GM12873 (cell line): ENCODE results near the gene PIK3R1.

Experiments used
- CTCF ChIP-seq: IDR thresholded peaks from 2 replicates; pipeline ENCODE4 v1.5.1; 2012; ENCODE audit warnings: low read depth, mild to moderate bottlenecking, moderate library complexity, low read length, control low read depth; ENCODE audit not compliant: insufficient read depth; ENCODE audit errors: missing control alignments

The PIK3R1 gene

GRCh38 chr5:68222824-68223354 is 7.3 kb downstream of the PIK3R1 start:
- TF ChIP-seq CTCF: no peak

- TF ChIP-seq CTCF: no peak
Observed at GRCh38 chr5:68223904-68224303, 8.3 kb downstream of the PIK3R1 start.

GRCh38 chr5:68224509-68225187 is 9.1 kb downstream of the PIK3R1 start:
- TF ChIP-seq CTCF: no peak

- TF ChIP-seq CTCF: no peak
Observed at GRCh38 chr5:68225188-68225910, 9.8 kb downstream of the PIK3R1 start.

- TF ChIP-seq CTCF: no peak
Observed at GRCh38 chr5:68225911-68226545, 10.5 kb downstream of the PIK3R1 start.

GRCh38 chr5:68226546-68227073 is 11.1 kb downstream of the PIK3R1 start:
- TF ChIP-seq CTCF: no peak
